NCI-H1105 treated with DMSO at 0.1 percent for 48 hours (cell line): ENCODE data around the gene NRXN3.
A peak's percentile ranks its signal among the peaks of the same experiment; 100 is the strongest.
"Not testable (repeated sequence)": the region's sequence is repeated elsewhere in the genome, so short reads cannot be mapped to it uniquely, and the experiment has no call there.

ENCODE experiments used
- DNase-seq: peaks from one replicate; lab custom pipeline; 2025; lab: John Stamatoyannopoulos, UW

Gene NRXN3

DNA sequence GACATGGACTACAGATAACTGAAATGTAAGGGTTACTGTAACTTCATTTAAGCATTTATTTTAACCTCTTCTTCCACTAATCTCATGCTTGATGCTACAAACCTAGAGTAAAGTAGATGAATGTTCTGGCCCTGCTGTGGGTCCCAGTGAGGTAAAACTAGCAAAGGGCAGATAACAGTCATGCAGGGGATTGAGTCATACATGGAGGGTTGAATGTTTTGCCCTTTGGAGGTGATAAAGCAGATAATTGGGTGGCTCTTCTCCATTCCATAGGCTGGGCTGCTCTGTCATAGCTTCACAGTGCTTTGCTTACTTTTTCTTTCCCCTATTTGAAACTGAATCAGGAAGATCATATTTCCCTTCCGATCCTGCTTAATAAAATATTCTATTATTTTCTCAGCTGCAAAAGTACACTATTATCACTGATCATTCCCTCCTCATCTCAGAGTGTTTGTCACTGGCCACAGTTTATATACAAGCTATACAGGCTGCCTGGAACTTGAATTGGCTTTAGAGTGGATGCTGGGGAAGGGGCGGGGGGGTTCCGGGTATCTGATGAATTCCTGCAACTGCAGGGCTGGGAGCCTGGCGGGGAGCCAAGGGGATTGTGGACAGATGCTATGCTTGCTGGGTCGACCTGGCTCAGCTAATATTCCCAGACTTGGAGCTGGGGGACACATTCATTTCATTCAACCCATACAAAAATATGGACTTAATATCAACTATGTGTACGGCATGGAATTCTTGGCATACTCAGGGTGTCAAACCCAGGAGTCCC lies 235.1 kb downstream of the NRXN3 start:
- DNase-seq: peak; percentile 72

GRCh38 chr14:78412475-78412874 lies 242.3 kb downstream of the NRXN3 start:
- no peak for DNase-seq

- no peak for DNase-seq
Observed at GRCh38 chr14:78414172-78414571, 244.0 kb downstream of the NRXN3 start.

- DNase-seq: no peak
Observed at GRCh38 chr14:78417532-78417931, 247.4 kb downstream of the NRXN3 start.

GRCh38 chr14:78424311-78424710 lies 254.1 kb downstream of the NRXN3 start:
- no peak for DNase-seq

GRCh38 chr14:78425330-78425729 lies 255.2 kb downstream of the NRXN3 start:
- no peak for DNase-seq

- DNase-seq: no peak
Observed at GRCh38 chr14:78425782-78426181, 255.6 kb downstream of the NRXN3 start.

DNA sequence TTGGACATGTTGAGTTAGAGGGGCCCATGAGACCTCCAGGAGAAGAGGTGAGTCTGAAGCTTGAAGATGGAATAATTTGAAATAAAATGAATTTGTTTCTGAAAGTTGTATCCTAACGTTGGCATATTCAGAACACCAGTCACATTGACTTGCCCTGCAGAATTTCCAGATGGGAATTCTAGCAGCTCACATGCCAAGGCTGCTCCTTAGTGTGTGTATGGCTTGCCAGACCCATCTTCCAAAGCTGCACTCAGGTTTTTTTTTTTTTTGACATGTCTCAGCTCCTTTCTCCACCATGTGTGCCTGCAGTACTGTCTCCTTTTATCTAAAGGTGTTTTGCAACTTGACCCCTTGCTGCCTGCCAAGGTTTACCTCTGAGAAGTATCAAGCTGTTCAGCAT lies 261.9 kb downstream of the NRXN3 start:
- DNase-seq: no peak

GRCh38 chr14:78437448-78437847 lies 267.3 kb downstream of the NRXN3 start:
- DNase-seq: not testable (repeated sequence)

DNA sequence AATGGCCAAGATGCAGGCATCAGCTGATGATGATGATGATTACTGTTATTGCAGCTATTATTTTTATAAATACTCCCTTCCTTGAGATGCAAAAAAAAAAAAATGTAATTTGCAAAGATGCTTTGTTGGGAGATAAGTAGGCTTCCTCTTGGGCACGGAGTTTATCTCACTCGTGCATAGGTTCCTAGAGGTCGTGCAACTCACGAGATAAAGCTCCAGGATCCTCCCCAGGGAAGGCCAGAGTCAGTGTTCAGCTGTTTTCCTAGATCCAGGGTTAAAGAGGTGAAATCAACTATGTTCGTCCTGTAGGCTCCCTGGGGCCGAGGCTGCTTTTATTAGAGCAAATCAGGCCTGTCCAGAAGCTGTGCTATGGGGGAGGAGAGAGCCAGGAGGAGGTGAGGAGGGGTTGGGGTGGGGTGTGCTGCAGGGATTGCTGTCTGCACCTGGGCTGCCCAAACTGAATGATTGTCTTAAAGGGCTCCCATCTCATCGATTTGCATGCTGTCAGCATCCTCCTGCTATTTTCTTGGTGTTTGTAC lies 270.3 kb downstream of the NRXN3 start:
- DNase-seq: no peak

DNA sequence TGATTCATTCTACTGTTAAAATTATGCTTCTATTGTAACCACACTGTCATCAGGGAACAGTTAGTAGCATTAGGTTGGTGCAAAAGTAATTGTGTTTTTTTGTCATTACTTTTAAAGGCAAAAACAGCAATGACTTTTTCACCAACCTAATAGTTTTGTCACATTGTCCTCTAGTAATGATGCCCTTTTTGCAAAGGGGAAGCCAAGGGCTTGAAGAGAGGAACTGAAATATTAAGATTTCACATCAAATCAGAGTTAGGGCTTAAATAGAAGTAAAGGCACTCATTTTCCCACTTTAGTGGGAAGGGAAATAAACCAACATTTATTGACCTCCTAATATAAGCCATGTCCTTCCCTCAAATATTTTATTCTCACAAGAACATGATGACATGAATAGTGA lies 273.7 kb downstream of the NRXN3 start:
- DNase-seq: no peak

- no peak for DNase-seq
Observed at GRCh38 chr14:78445275-78445674, 275.1 kb downstream of the NRXN3 start.

- DNase-seq: no peak
Observed at GRCh38 chr14:78446807-78447206, 276.6 kb downstream of the NRXN3 start.

- DNase-seq: peak; percentile 68
Observed at GRCh38 chr14:78448164-78449094, 278.3 kb downstream of the NRXN3 start.

- DNase-seq: no peak
Observed at GRCh38 chr14:78450669-78451318, 280.6 kb downstream of the NRXN3 start.

- DNase-seq: no peak
Observed at GRCh38 chr14:78451319-78451695, 281.1 kb downstream of the NRXN3 start.

- no peak for DNase-seq
Observed at GRCh38 chr14:78455896-78456435, 285.8 kb downstream of the NRXN3 start.

GRCh38 chr14:78469947-78470346 lies 299.8 kb downstream of the NRXN3 start:
- peak; percentile 35 for DNase-seq

- no peak for DNase-seq
Observed at GRCh38 chr14:78479127-78479780, 309.1 kb downstream of the NRXN3 start.

DNA sequence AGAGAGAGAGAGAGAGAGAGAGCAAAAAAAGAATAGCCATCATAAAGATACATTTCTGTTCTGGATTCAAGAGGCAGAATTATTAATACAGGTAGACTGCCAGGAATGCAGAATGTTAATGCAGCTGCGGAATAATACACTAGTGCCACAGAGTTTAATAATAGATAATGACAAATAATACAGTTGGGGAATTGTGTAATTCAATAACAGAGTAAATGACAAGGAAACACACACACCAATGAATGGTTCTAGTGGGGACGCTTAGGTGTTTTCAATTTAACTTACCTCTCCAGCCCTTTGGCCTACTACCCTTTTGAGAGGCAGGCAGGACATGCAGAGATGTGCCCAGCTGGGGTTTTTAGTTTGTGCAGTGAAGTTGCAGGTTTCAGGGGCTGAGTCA lies 313.9 kb downstream of the NRXN3 start:
- no peak for DNase-seq

- DNase-seq: no peak
Observed at GRCh38 chr14:78486081-78486480, 315.9 kb downstream of the NRXN3 start.

- no peak for DNase-seq
Observed at GRCh38 chr14:78486621-78487020, 316.4 kb downstream of the NRXN3 start.
